HG03571 (cell line): ENCODE measurements around the gene CLEC4G.

Experiments
- ATAC-seq: cut with Tn5 transposase; IDR thresholded peaks from one replicate; pipeline ENCODE4 v1.9.1; 2021; ENCODE audit not compliant: unreplicated experiment

Gene CLEC4G

GRCh38 chr19:7729831-7730285 lies 2.1 kb downstream of the CLEC4G start:
- ATAC-seq: no peak

- ATAC-seq: no peak
Observed at GRCh38 chr19:7729211-7729610, 2.7 kb downstream of the CLEC4G start.

- no peak for ATAC-seq
Observed at GRCh38 chr19:7725791-7726190, 6.1 kb downstream of the CLEC4G start.

GRCh38 chr19:7722231-7722651 lies 9.7 kb downstream of the CLEC4G start:
- peak; percentile 65 for ATAC-seq

- ATAC-seq: no peak
Observed at GRCh38 chr19:7720351-7720750, 11.6 kb downstream of the CLEC4G start.

GRCh38 chr19:7718668-7719067 lies 13.2 kb downstream of the CLEC4G start:
- no peak for ATAC-seq

- ATAC-seq: no peak
Observed at GRCh38 chr19:7716762-7717161, 15.1 kb downstream of the CLEC4G start.

- no peak for ATAC-seq
Observed at GRCh38 chr19:7715671-7716070, 16.2 kb downstream of the CLEC4G start.

- ATAC-seq: no peak
Observed at GRCh38 chr19:7710616-7711015, 21.3 kb downstream of the CLEC4G start.

- ATAC-seq: no peak
Observed at GRCh38 chr19:7709932-7710460, 21.9 kb downstream of the CLEC4G start.

GRCh38 chr19:7706955-7707456 lies 24.9 kb downstream of the CLEC4G start:
- no peak for ATAC-seq

- ATAC-seq: no peak
Observed at GRCh38 chr19:7706188-7706954, 25.5 kb downstream of the CLEC4G start.

- ATAC-seq: peak; percentile 39
Observed at GRCh38 chr19:7705387-7706187, 26.3 kb downstream of the CLEC4G start.

GRCh38 chr19:7704280-7705060 lies 27.4 kb downstream of the CLEC4G start:
- ATAC-seq: no peak

GRCh38 chr19:7703332-7703731 lies 28.6 kb downstream of the CLEC4G start:
- no peak for ATAC-seq

GRCh38 chr19:7701654-7702457 lies 30.1 kb downstream of the CLEC4G start, which contains the start of gene FCER2:
FCER2 (minus strand) TSS chr19:7702131; CDS start chr19:7699760, 2,371 bp downstream.
- peak; percentile 44 for ATAC-seq

- no peak for ATAC-seq
Observed at GRCh38 chr19:7701049-7701653, 30.8 kb downstream of the CLEC4G start.

GRCh38 chr19:7699417-7700401 lies 32.2 kb downstream of the CLEC4G start:
- ATAC-seq: no peak
